Neural cell (in vitro differentiated cells): ENCODE data around the gene MYO3B.

Experiments
- RAD21 ChIP-seq: fragments of 450-650 bp; conservative IDR thresholded peaks from 2 replicates; pipeline ENCODE4 v1.6.1; 2014; ENCODE audit warnings: antibody characterized with exemption, mild to moderate bottlenecking, moderate library complexity
- TF ChIP-seq, protein P1 (sequence below): fragments of 450-650 bp; IDR thresholded peaks from 2 replicates; pipeline ENCODE4 v1.5.1; 2014; ENCODE audit warnings: antibody characterized with exemption, mild to moderate bottlenecking, moderate library complexity; ENCODE audit not compliant: poor library complexity, severe bottlenecking
- TF ChIP-seq, protein P2 (sequence below): IDR thresholded peaks from 2 replicates; pipeline ENCODE4 v1.6.1; 2012; ENCODE audit warnings: borderline replicate concordance

DNA sequence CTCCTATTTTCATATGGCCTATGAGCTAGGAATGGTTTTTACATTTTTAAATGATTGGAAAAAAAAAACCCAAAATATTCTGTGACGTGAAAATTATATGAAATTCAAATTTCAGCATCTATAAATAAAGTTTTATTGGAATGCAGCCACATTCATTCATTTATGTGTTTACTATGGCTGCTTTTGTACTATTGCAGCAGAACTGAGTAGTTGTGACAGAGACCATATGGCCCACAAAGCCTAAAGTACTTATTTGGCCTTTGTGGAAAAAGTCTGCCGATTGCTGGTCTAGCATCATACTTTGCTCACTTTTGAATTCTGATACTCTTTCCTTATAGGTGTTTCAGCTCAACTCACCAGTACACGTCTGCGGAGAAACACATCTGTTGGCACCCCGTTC lies 39.0 kb downstream of the MYO3B start:
- TF ChIP-seq, protein P1, sequence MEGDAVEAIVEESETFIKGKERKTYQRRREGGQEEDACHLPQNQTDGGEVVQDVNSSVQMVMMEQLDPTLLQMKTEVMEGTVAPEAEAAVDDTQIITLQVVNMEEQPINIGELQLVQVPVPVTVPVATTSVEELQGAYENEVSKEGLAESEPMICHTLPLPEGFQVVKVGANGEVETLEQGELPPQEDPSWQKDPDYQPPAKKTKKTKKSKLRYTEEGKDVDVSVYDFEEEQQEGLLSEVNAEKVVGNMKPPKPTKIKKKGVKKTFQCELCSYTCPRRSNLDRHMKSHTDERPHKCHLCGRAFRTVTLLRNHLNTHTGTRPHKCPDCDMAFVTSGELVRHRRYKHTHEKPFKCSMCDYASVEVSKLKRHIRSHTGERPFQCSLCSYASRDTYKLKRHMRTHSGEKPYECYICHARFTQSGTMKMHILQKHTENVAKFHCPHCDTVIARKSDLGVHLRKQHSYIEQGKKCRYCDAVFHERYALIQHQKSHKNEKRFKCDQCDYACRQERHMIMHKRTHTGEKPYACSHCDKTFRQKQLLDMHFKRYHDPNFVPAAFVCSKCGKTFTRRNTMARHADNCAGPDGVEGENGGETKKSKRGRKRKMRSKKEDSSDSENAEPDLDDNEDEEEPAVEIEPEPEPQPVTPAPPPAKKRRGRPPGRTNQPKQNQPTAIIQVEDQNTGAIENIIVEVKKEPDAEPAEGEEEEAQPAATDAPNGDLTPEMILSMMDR, result no peak
- TF ChIP-seq RAD21, result no peak
- TF ChIP-seq, protein P2, sequence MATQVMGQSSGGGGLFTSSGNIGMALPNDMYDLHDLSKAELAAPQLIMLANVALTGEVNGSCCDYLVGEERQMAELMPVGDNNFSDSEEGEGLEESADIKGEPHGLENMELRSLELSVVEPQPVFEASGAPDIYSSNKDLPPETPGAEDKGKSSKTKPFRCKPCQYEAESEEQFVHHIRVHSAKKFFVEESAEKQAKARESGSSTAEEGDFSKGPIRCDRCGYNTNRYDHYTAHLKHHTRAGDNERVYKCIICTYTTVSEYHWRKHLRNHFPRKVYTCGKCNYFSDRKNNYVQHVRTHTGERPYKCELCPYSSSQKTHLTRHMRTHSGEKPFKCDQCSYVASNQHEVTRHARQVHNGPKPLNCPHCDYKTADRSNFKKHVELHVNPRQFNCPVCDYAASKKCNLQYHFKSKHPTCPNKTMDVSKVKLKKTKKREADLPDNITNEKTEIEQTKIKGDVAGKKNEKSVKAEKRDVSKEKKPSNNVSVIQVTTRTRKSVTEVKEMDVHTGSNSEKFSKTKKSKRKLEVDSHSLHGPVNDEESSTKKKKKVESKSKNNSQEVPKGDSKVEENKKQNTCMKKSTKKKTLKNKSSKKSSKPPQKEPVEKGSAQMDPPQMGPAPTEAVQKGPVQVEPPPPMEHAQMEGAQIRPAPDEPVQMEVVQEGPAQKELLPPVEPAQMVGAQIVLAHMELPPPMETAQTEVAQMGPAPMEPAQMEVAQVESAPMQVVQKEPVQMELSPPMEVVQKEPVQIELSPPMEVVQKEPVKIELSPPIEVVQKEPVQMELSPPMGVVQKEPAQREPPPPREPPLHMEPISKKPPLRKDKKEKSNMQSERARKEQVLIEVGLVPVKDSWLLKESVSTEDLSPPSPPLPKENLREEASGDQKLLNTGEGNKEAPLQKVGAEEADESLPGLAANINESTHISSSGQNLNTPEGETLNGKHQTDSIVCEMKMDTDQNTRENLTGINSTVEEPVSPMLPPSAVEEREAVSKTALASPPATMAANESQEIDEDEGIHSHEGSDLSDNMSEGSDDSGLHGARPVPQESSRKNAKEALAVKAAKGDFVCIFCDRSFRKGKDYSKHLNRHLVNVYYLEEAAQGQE, result no peak
